Colonic mucosa (tissue), 4 donors: Measurements from ENCODE around the gene MAVS. TPM values are rescaled to one million over a fixed set of nuclear protein-coding genes. Genes with fewer than 3 reads are reported as not detected.

Source experiments
- DNase-seq: peaks from one replicate; pipeline ENCODE4 v3.0.0-alpha.2; 2020
- H3K27ac ChIP-seq: fragments of 200-600 bp; one replicate; pipeline ENCODE4 v1.8.0; 2021
- H3K27me3 ChIP-seq: fragments of 200-600 bp; one replicate; pipeline ENCODE4 v1.8.0; 2021
- H3K36me3 ChIP-seq: fragments of 200-600 bp; one replicate; pipeline ENCODE4 v1.8.0; 2021
- H3K4me1 ChIP-seq: fragments of 200-600 bp; one replicate; pipeline ENCODE4 v1.8.0; 2021; ENCODE audit warnings: mild to moderate bottlenecking
- H3K4me3 ChIP-seq: fragments of 200-600 bp; one replicate; pipeline ENCODE4 v1.8.0; 2021
- H3K9ac ChIP-seq, 2 donors: one replicate each; pipeline ENCODE4 v1.7.0; 2013; ENCODE audit warnings: control low read depth in 2 of 2, low read depth in 2 of 2, low read length in 2 of 2
- H3K9me3 ChIP-seq: fragments of 200-600 bp; one replicate; pipeline ENCODE4 v1.8.0; 2021
- CTCF ChIP-seq: fragments of 200-600 bp; IDR thresholded peaks from one replicate; pipeline ENCODE4 v1.8.0; 2022; ENCODE audit warnings: antibody characterized with exemption, mild to moderate bottlenecking
- intact Hi-C: fragments of 100-400 bp; cut with DNase I; formaldehyde crosslinking; loops from one replicate; pipeline ENCODE4 v1.14.1; 2022
- total RNA-seq, 2 donors: library from RNA; stranded (reverse); fragmentation: NEBNext Ultra II Directional in 1 of 2; extraction: Animal tissue kit (Norgen Biotek cat#: 25700) in 1 of 2; gene quantifications; one replicate each; pipeline ENCODE4 v1.2.1, GENCODE V29; 2021
- donor health status: healthy.
- donor health status: DM: no; HTN: no; CAD: no.
- donor health status: DM: no; HTN: no; CAD: no.

The MAVS gene
- total RNA-seq, 2 donors from 2014 or later, result 46.2 to 70.7 TPM

- intact Hi-C loops, result no loop called here
- Histone ChIP-seq H3K27me3 (no peaks in the 10 kb centered on the region), H3K9me3 (no peaks in the 10 kb centered on the region), H3K27ac (no peak overlapping the region), H3K4me1 (peaks cover 34% of the 10 kb centered on the region), H3K36me3 (peaks cover 24% of the 10 kb centered on the region), H3K9ac (no peak overlapping the region), H3K4me3 (no peak overlapping the region)
- TF ChIP-seq CTCF, result no peak
- DNase-seq, result no peak
Observed at GRCh38 chr20:3803289-3803688, 43.3 kb upstream of the MAVS start.

- Histone ChIP-seq H3K4me1 (peaks cover 28% of the 10 kb centered on the region), H3K4me3 (no peak overlapping the region), H3K27ac (no peak overlapping the region), H3K9me3 (no peaks in the 10 kb centered on the region), H3K9ac (no peak overlapping the region), H3K36me3 (peaks cover 24% of the 10 kb centered on the region), H3K27me3 (no peaks in the 10 kb centered on the region)
- DNase-seq, result no peak
- intact Hi-C loops, result no loop called here
- no peak for TF ChIP-seq CTCF
Observed at GRCh38 chr20:3803854-3804253, 42.8 kb upstream of the MAVS start.

- intact Hi-C loops, result no loop called here
Observed at GRCh38 chr20:3804254-3804751, 42.3 kb upstream of the MAVS start.

GRCh38 chr20:3804781-3805180 lies 41.9 kb upstream of the MAVS start:
- H3K9ac ChIP-seq, result no peak overlapping the region
- peaks cover 24% of the 10 kb centered on the region for H3K4me1 ChIP-seq
- no peaks in the 10 kb centered on the region for H3K9me3 ChIP-seq
- no peak overlapping the region for H3K4me3 ChIP-seq
- no peak for TF ChIP-seq CTCF
- no peaks in the 10 kb centered on the region for H3K27me3 ChIP-seq
- no peak for DNase-seq
- peaks cover 24% of the 10 kb centered on the region for H3K36me3 ChIP-seq
- intact Hi-C loops, result no loop called here
- peak overlapping the region; percentile 97 for H3K27ac ChIP-seq

More at GRCh38 chr20:3804254-3804751, 42.3 kb upstream of the MAVS start:
- no peak overlapping the region for H3K9ac ChIP-seq
- no peaks in the 10 kb centered on the region for H3K9me3 ChIP-seq
- no peak for TF ChIP-seq CTCF
- no peak for DNase-seq
- no peaks in the 10 kb centered on the region for H3K27me3 ChIP-seq
- no peak overlapping the region for H3K27ac ChIP-seq
- H3K36me3 ChIP-seq, result peaks cover 24% of the 10 kb centered on the region
- H3K4me3 ChIP-seq, result no peak overlapping the region
- peaks cover 25% of the 10 kb centered on the region for H3K4me1 ChIP-seq

GRCh38 chr20:3808544-3808943 lies 38.1 kb upstream of the MAVS start:
- peak overlapping the region; percentile 97 for H3K27ac ChIP-seq
- intact Hi-C loops, result no loop called here

More at GRCh38 chr20:3808544-3808943, 38.1 kb upstream of the MAVS start:
- H3K9me3 ChIP-seq, result no peaks in the 10 kb centered on the region
- no peak overlapping the region for H3K4me3 ChIP-seq
- peak overlapping the region in 1 of 2 donors; percentile 78 for H3K9ac ChIP-seq
- DNase-seq, result no peak
- H3K27me3 ChIP-seq, result no peaks in the 10 kb centered on the region
- peaks cover under 1% of the 10 kb centered on the region for H3K36me3 ChIP-seq
- TF ChIP-seq CTCF, result no peak
- peaks cover 38% of the 10 kb centered on the region for H3K4me1 ChIP-seq
